Renal cortex interstitium (tissue), 11 donors: ENCODE results near the gene TXLNB. TPM values are rescaled to one million over a fixed set of nuclear protein-coding genes. Genes with fewer than 3 reads are reported as not detected.

Experiments
- DNase-seq, 11 donors: peaks; one replicate each; pipeline ENCODE4 v3.0.0-alpha.2; 2013; ENCODE audit warnings: low read depth in 9 of 11, low spot score in 4 of 11; ENCODE audit errors: extremely low read depth in 1 of 11
- polyA plus RNA-seq, 3 donors: library from polyadenylated mRNA; unstranded; fragments of 120-200 nt; gene quantifications; one replicate each; pipeline ENCODE4 v1.2.1, GENCODE V29; 2013; ENCODE audit not compliant: insufficient read length in 3 of 3

TXLNB gene
- polyA plus RNA-seq, 3 donors: 2.2 to 2.5 (median 2.4) TPM

DNA sequence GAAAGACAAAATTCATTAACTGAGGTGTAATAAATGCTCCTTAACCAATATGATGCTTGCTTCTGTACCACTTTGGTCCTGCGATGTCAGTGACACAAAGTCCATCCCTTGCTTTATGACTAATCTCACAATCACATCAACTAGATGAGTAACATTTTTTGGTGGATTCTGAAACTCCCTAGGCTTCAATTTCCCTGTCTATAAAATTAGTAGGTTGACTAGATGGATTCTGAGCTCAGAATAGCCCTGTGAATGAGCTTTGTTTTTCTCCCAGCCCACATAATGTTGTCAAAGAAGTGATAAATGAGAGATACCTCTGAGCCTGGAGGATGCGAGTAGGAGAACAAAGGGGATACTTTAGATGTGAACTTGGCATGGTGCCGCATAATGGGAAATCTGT, 9.1 kb downstream of the TXLNB start:
- DNase-seq: no peak

DNA sequence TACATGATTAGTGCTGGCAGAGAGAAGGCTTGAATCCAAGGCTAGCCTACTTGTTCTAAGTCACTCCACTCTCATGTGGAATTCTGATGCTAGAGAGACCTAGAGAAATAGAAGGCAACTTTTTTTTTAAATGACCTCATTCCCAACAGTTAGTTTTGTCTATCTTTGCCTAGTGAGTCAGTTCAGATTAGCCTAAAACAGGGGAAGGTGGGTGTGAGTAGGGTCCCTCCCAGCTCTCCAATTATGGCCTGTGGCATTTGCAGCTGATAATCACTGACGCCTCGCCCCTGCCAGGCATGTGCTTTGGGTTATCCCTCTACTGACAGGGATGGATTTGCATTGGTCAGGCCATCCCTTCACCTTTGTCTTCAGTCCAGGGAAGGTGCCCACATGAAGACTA, 13.6 kb downstream of the TXLNB start:
- no peak for DNase-seq

DNA sequence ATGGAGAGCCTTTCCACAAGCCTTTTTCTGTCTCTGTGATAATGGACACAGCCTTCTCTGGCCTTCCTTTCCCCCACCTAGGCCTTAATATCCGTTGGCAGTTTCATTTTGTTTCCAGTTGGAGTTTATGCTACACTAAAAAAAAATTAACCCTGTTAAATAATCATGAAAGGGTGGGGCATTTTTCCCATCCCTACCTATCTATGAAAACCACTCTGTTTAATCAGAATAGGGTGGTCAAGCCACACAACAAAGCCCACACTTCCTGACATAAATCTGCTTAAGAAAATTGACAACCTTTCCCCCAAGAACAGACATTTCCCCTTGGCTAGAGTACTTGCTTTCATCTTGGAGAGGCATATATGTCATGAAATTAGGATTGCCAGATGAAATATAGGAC, 14.2 kb downstream of the TXLNB start:
- no peak for DNase-seq

DNA sequence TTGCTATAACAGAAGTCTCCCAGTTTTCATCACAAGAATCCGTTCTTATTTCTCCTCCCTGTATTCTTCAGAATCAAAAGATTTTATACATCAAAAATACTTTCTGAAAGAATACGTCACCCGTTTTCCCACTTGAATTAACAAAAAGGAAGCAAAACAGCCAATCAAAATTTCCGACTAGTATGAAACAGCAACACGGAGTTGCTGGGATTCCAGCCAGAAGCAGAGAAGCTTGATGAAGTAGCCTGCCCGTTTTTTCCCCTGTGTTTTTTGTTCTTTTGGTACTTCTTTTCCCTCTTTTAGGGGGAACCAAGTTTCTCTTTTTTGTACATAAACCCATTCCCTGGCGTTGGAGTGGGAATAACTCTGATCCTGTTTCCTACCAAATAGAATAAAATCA, 14.6 kb downstream of the TXLNB start:
- no peak for DNase-seq

DNA sequence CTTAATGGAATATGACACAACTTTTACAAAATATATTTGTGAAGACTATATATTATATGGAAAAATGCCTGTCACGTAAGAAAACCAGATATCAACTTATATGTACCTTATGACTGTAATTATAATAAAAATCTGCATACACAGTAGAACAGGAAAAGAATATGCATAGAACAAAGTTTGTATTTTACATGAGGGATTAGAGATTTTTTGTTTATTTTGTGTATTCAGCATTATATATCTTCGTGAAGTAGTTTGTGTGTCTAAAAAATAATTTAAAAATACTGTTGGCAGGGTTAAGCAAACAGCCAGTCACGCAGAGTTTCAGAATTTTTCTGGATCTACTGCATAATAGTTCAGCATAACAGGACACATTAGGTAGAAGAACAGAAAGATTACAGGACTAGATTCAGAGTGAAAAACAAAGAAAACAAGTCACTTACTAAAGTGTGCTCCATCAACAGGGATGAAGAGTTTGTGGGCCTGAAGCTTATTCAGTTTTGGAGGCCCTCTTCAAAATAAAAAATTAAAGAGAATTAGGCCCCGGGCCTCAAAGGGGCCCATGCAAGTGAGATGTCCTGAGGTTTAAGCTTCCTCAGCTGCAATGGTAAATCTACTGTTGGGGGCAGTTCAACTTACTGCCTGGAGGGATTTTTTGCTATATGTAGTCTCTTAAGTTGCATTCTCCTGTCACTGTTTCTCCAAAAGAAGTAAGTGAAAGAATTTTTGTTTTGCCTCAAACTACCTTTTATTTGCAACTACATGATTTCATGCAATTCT, 16.3 kb downstream of the TXLNB start:
- no peak for DNase-seq

DNA sequence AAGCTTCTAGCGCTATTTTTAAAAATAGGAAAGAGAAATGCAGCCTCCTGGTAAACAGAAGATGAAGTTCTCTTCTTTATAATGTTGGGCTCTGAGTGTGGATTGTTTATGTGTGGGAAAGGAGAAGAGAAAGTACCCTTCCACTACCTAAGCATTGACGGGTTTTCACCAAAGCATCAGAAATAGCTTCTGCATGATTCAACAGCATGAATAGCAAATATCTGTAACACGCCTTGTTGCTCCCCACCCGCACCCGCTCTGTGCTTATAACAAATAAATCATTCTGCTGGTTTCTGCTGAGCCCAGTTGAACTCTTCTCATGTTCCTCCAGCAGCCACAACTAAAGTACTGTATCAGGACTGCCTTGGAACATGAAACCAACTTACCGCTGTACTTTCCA, 20.7 kb downstream of the TXLNB start:
- no peak for DNase-seq

DNA sequence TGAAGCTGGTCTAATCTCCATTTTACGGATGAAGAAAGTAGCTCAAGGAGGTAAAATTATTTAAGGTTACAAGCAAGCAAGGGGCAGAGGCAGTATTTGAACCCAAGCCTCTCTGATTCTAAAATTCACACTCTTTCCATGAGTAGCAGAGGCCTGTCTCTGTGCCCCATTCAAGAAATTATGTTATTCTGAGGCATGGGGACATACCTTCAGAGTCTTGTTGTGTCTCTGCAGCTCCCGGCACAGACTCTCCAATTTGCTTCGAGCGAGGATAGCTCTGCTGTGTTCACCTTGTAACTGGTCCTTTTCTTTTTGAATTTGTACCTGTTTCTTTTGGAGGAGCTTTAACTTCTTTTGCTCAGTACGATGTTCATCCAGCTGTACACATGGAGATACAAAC, 21.5 kb downstream of the TXLNB start:
- no peak for DNase-seq

DNA sequence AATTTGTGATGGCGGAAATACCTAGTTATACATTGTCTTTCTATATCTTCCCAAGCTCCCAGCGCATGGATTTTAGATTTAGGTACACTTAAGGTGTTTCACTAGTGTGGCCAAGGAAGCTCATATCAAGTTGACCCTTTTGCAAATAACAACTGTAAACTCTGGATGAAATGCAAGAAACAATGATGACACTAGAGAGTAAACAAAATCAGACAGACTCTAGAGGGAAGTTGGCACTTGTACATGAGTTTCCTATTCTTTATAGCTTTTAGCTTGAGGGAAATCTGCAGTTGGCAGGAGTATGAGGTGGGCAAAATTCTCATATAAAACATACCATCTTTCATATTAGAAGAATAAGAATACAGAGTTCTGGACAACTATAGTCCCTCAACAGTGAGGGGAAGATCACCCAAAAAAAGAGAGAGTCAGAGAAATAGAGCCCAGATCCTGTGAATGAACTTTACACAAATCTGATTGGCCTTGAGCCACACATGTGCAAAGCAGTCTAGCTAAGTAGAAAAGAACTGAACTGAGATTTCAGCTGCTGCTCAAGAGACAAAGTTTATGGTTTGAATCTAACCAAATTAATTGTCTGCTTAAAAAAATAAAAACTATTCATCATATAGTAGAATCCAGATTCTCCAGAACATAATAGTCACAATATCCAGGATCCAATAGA, 26.1 kb downstream of the TXLNB start:
- DNase-seq: no peak

DNA sequence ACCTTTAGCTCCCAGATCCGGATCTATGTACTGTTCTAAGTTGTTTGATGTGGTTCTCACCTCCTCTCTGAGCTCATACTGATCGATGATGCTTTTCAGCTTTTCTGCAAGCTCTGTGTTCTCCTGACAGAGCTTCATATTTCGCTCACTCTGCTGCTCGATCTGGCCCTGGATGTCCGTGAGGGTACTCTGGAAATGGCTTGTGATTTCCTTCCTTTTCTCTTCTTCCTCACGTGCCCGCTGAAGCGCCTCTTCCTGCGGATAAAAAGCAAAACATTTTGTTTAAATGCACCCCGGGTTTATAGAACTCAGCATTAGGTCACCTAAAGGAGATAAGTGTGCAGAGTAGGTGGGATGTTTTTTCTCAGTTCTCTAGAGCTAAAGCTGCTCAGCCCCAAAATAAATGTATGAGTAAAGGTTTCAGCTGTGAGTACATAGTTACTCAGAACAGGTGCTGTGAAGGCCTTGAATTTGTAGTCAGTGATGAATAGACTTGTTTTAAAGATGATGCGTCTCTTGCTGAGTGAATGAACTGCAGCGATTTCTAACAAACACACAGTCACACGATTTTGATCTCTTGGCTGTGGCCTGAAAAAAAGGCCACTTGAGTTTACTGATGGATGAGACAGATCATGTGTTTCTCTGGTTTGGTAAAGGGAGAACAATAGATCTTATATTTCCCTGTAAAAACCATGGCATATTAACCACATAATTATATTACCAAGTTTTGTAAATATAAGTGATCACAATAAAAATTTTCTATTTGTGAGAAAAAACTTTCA, 29.1 kb downstream of the TXLNB start:
- no peak for DNase-seq

DNA sequence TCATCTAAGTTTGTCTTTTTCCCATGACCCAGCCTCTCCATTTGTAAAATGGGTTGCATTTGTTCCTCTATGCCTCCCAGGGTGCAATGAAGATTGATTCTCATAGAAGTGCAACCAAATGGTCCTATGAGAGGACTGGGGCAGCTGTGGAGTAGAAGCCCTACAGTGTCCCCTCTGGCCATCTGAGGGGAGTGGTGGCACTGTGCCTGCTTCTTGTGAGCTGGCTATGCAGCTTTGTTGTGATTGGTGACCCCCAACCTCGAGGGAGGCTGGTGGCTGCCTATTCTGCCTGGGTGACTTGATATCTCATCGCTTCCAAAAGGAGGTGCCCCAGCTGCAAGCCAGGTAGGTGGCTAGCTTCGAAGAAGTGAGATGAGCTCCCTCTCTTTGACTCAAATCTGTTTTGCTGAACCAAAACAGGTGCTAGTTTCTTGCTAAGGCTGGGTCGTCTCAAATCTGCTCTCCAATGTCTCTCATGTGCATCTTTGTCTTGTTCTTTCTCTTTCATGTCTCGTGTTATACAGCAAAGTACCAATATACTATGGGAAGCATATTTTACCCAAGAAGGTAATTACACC, 33.9 kb downstream of the TXLNB start:
- no peak for DNase-seq

DNA sequence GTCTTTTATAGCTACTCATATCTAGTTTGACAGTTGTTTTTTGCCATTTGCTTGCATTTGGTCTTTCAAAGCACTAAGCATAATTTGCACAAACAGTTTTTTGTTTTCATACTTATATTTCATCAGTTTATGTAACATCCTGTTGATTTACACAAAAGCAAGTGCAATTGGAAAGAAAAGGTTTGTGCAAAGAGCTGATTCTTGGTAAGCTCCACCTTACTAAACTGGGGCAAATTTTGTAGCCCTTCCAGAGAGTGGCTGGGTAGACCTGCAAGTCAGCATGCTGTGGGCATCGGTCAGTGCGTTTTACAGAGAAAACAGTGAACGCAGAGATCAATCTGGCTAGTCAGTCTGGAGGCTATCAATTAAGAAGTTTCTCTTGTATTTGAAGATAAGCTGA, 34.5 kb downstream of the TXLNB start:
- no peak for DNase-seq

DNA sequence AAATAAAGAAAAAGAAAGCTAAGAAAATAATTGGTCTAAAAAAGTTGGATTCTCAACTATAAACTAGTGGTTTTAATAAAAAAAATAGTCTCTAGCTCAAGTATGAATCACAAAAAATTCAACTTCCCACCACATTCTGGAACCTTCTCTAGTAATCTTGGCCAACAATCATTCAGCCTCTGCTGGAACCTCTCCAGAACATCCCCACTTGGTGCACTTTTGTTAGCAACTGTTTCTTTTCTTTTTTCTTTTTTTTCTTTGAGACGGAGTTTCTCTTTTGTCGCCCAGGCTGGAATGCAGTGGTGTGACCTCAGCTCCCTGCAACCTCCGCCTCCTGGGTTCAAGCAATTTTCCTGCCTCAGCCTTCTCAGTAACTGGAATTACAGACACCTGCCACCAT, 35.7 kb downstream of the TXLNB start:
- no peak for DNase-seq

DNA sequence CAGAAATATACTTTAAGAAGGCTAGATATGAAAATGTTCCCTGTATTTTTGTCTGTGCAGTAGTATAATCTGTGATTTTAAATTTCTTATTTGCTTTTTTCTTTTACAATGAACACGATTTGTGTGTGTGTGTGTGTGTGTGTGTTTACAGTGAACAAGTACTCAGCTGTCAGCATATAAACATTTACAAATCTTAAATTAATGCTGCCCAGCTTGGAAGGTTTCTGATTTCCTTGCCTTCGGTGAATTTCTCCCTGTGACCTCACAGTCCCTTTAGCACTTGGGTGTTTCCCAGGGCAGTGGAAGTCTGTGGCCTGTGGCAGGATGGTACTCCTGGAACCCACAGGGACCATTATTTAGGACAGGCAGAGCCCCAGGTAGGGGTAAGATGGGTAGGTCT, 37.6 kb downstream of the TXLNB start:
- no peak for DNase-seq

DNA sequence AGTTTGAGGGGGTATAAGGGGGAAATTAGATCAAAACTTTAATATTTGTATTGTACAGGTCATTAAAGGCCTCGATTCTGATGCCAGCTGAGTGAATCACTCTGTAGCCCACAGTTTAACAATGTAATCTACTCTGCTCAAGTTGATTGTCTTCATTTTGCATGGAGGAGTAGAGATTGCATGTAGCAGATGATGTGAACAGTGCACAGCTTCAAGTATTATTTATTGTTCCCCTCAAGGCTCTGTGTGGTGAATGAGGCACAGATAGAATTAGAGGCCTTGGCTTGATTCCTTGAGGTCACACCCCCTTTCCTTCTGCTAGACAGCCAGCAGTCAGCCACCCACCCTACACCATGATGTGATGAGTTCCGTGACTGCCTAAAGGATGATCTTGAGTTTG, 38.1 kb downstream of the TXLNB start:
- no peak for DNase-seq

DNA sequence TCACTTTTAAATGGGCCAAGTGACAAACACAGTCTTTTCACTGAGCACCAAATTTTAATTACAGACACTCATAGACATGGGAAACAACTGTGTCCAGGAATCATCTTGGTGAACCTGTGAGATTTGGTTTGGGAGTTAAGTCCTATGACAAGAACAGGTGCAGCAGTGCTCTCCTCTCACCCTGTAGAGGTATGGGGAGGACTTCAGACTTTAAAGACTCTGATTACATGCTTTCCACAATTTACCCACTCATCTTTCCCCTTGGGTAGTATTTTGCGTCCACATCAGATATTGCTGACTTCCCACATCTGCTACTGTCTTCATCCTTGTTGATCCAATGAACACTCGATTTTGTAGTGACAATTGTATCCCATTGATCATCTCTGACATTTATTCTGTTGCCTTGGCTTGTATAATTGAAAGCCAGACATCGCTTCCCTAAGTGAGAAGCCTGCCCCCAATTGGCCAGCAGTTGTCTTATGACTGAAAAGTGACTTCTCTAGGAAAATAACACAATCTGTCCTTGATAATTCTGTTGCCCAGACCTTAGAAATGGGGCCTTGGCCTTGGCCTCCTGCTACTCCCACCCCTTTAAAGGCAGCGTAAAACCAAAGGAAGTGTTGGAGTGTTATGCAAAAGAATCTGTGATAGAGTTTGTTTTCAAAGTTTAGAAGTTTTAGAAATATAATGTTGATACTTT, 40.0 kb downstream of the TXLNB start:
- no peak for DNase-seq

DNA sequence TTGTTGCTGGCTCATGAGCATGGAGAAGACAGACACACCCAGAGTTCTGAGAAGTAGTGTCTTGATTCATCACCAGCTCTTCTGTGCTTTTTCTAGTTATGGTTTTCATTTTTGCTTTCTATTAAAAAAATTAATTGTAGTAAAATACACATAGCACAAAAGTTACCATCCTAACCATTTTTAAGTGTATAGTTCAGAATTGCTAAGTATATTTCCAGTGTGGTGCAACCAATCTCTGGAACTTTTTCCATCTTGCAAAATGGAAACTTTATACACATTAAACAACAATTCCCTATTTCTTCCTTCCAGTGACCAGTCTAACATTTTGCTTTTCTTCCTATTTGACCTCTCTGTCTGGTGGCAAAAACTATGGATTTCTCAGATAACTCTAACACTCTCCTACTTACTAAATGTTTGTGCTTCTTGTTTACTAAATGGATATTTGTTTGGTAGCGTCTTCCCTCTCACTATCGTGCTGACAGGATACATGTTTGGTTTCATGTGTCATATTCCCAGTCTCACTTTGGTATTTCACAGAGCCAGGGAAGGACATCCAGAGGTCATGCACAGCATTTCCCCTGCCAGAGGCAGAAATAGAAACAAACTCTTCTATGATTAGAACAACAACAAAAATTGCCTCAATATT, 40.6 kb downstream of the TXLNB start:
- DNase-seq: no peak

DNA sequence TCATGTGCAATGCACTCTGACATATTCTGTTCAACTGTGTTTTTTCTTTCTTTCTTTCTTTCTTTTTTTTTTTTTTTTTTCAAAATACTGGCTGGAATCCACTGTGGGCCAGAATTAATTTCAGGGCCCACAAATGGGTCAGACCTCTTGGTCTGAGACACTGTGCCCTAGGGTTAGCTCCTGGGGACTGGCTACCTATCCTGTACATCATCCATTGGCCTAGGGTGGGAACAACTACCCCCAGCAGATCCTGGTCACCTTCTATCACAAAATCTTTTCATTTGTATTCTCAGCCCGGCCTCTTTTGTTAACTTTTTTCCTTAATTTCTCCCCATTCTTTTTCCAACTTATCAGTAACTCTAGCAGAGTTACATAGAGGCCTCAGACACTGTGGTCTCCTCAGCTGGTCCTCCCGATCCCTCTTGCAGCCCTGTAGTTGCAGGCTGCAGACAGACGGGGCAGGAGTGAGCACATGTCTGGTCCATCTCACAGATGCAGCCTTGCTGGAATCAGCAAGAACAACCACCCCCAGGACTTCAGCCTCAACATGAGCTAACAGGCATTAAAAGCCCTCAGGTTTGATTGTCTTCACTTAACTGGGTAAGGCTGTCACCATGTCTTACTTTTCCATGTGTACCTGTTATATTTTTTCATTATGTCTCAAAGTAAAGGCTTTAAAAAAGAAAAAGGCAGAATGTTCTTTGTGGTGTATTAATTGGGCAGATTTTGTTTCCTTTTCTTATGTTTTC, 41.3 kb downstream of the TXLNB start:
- DNase-seq: no peak

DNA sequence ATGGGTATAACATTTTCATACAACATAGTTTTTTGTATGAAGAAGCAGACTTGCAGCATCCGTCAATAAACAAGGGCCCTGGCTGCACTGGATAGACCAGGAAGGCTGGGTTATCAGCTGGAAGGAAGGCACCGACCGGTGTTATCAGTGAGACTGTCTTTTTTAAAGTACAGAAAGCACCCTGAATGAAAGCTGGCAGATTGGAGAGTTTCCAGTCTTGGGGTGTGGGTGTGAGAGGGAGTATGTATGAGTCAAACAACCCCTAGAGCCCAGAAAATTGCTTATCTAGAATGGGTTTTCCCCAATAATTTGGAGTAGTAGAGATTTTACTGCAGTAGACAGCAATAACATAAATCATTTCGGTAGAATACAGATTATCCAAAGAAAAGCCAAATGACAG, 42.4 kb downstream of the TXLNB start:
- no peak for DNase-seq
